Measurements from ENCODE around the gene NRXN2.

GRCh38 chr11:64718084-64718779 lies 4.8 kb downstream of the NRXN2 start:
- TF ChIP-seq POLR2A (IDR thresholded peaks at IDR 0.05; ENCODE audit: low read length) (no peak), GATA1 (IDR thresholded peaks at IDR 0.05; ENCODE audit: low read depth, low read length) (no peak)
